Ovary (tissue), 3 donors: Measurements from ENCODE around the gene LDLRAD4.

Experiments
- EP300 ChIP-seq: sonication (generic); formaldehyde crosslinking; IDR thresholded peaks from one replicate; pipeline ENCODE4 v1.6.1; 2017; ENCODE audit warnings: antibody characterized with exemption
- POLR2A ChIP-seq: fragments of 450-650 bp; IDR thresholded peaks from one replicate; pipeline ENCODE4 v1.6.1; 2017; ENCODE audit warnings: antibody characterized with exemption, mild to moderate bottlenecking, moderate library complexity
- TF ChIP-seq, protein P1 (sequence below), 3 donors: fragments of 450-650 bp in 2 of 3; fragments of 200-600 bp in 1 of 3; IDR thresholded peaks; one replicate each; pipeline versions ENCODE4 v1.5.1 to v1.8.0; 2016 to 2022; ENCODE audit warnings: antibody characterized with exemption in 3 of 3, mild to moderate bottlenecking in 1 of 3
- donor health status: DM: no; HTN: no; CAD: no.

- TF ChIP-seq, protein P1, sequence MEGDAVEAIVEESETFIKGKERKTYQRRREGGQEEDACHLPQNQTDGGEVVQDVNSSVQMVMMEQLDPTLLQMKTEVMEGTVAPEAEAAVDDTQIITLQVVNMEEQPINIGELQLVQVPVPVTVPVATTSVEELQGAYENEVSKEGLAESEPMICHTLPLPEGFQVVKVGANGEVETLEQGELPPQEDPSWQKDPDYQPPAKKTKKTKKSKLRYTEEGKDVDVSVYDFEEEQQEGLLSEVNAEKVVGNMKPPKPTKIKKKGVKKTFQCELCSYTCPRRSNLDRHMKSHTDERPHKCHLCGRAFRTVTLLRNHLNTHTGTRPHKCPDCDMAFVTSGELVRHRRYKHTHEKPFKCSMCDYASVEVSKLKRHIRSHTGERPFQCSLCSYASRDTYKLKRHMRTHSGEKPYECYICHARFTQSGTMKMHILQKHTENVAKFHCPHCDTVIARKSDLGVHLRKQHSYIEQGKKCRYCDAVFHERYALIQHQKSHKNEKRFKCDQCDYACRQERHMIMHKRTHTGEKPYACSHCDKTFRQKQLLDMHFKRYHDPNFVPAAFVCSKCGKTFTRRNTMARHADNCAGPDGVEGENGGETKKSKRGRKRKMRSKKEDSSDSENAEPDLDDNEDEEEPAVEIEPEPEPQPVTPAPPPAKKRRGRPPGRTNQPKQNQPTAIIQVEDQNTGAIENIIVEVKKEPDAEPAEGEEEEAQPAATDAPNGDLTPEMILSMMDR (IDR thresholded peaks at IDR 0.05), result no peak
- no peak for TF ChIP-seq POLR2A
- no peak for TF ChIP-seq EP300
Observed at GRCh38 chr18:13323186-13323585, 104.6 kb downstream of the LDLRAD4 start.
